ENCODE results near the gene DPYSL4.

The DPYSL4 gene

GRCh38 chr10:132176623-132177500 lies 9.9 kb upstream of the DPYSL4 start:
- no peak for DNase-seq (ENCODE audit: low read depth)
- no peak for TF ChIP-seq CTCF (IDR thresholded peaks at IDR 0.05; ENCODE audit: low read length, missing control alignments)
- H3K4me3 ChIP-seq (replicated peaks; ENCODE audit: low read depth, low read length) = no peak overlapping the region

- DNase-seq (ENCODE audit: low read depth) = no peak
- H3K4me3 ChIP-seq (replicated peaks; ENCODE audit: low read depth, low read length) = no peak overlapping the region
- no peak for TF ChIP-seq CTCF (IDR thresholded peaks at IDR 0.05; ENCODE audit: low read length, missing control alignments)
Measured at GRCh38 chr10:132178046-132178445, 8.7 kb upstream of the DPYSL4 start.

GRCh38 chr10:132178672-132179545 lies 7.8 kb upstream of the DPYSL4 start:
- TF ChIP-seq CTCF (IDR thresholded peaks at IDR 0.05; ENCODE audit: low read length, missing control alignments) = no peak
- DNase-seq (ENCODE audit: low read depth) = no peak
- H3K4me3 ChIP-seq (replicated peaks; ENCODE audit: low read depth, low read length) = no peak overlapping the region

- TF ChIP-seq CTCF (IDR thresholded peaks at IDR 0.05; ENCODE audit: low read length, missing control alignments) = no peak
- no peak overlapping the region for H3K4me3 ChIP-seq (replicated peaks; ENCODE audit: low read depth, low read length)
- no peak for DNase-seq (ENCODE audit: low read depth)
Measured at GRCh38 chr10:132179551-132180392, 7.0 kb upstream of the DPYSL4 start.

- DNase-seq (ENCODE audit: low read depth) = no peak
- no peak for TF ChIP-seq CTCF (IDR thresholded peaks at IDR 0.05; ENCODE audit: low read length, missing control alignments)
- H3K4me3 ChIP-seq (replicated peaks; ENCODE audit: low read depth, low read length) = no peak overlapping the region
Measured at GRCh38 chr10:132180736-132181135, 6.0 kb upstream of the DPYSL4 start.

GRCh38 chr10:132181691-132182425 lies 4.9 kb upstream of the DPYSL4 start:
- TF ChIP-seq CTCF (IDR thresholded peaks at IDR 0.05; ENCODE audit: low read length, missing control alignments) = no peak
- no peak for DNase-seq (ENCODE audit: low read depth)
- no peak overlapping the region for H3K4me3 ChIP-seq (replicated peaks; ENCODE audit: low read depth, low read length)

Measured in fibroblast of pulmonary artery (primary cell).